ENCODE results near the gene UBXN10. TPM values are rescaled to one million over a fixed set of nuclear protein-coding genes. Genes with fewer than 3 reads are reported as not detected.

UBXN10 gene
- total and polyA plus RNA-seq, 10 donors, result 0.07 to 0.26 (median 0.18) TPM

DNA sequence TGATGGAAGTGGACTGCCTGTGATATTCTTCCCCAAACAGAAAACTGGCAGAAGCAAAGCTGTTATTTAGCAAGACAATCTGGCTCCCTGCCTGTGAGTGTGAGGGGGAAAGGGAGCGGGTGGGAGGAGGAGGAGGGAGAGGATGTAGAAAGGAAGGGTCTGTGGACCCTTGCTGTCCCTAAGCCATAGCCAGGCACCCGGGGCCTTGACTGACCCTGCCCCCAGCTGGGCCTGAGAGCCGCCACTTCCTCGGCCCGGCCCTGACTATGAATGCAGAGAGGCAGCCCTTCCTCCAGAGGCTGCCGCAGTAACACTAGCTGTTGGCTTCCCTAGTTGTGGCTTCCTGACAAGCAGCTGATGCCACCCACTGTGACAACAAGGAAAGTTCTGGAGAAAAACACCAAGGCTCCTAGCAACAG is 32.9 kb upstream of the UBXN10 start:
- Histone ChIP-seq H3K27ac (peak overlapping the region; percentile 36 to 79 (median 68)), H3K9me3 (peaks cover 0 to 12% (median 8%) of the 10 kb centered on the region in 8 donors), H3K4me3 (no peak overlapping the region), H3K4me1 (peaks cover 3 to 45% (median 30%) of the 10 kb centered on the region in 6 donors), H3K27me3 (replicated peaks in 1 of 7) (no peaks in the 10 kb centered on the region), H3K36me3 (no peaks in the 10 kb centered on the region)
- TF ChIP-seq POLR2A (IDR thresholded peaks at IDR 0.05) (no peak), POLR2AphosphoS5 (IDR thresholded peaks at IDR 0.05) (peak; percentile 37 to 74 (median 51)), CTCF (IDR thresholded peaks at IDR 0.05 in 8 of 11, conservative IDR thresholded peaks at IDR 0.05 in 3 of 11) (peak in 1 of 11 experiments; percentile 2)
- intact Hi-C loops (cut with DNase I; ENCODE audit: low total_unique reads), result loop anchor here (5.0 kb wide), 2 partner anchors 51 to 181 kb away; no protein-coding TSS in a partner anchor
- no peak for DNase-seq
- 21 to 51% (median 36%) methylated on average over 6 of the region's 6 CpGs for WGBS, 5 donors

DNA sequence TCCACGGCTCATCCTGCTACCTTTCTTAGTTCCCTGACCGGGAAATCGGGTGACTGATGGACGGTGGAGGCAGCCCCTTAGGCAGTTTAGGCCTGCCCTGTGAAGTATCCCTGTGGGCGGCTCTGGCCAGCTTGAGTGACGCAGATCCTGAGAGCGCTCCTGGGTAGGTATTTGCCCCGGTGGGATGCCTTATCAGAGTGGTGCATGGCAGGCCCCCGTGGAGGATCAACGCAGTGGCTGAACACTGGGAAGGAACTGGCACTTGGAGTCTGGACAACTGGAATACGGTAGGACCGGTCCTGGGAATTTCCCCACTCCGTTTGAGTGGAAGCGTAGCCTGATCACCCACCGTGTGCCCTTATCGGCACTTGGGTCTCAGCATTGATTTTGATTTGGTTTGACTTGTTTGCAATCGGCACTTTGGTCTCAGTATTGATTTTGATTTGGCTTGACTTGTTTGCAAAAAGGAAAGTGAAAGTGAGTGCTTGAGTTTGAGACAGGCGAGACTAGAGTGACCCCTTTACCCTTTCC is 31.5 kb upstream of the UBXN10 start:
- intact Hi-C loops (cut with DNase I; ENCODE audit: low total_unique reads), result loop anchor here (5.0 kb wide), 2 partner anchors 52 to 182 kb away; no protein-coding TSS in a partner anchor
- DNase-seq, result no peak
- Histone ChIP-seq H3K27ac (peak overlapping the region in 6 of 8 donors; percentile 27 to 74 (median 66)), H3K4me3 (peak overlapping the region in 2 of 8 donors; percentile 27 to 54), H3K27me3 (replicated peaks in 1 of 7) (no peaks in the 10 kb centered on the region), H3K4me1 (peaks cover 3 to 42% (median 30%) of the 10 kb centered on the region in 6 donors), H3K9me3 (peaks cover 0 to 26% (median 22%) of the 10 kb centered on the region in 8 donors), H3K36me3 (no peaks in the 10 kb centered on the region)
- 66 to 78% (median 73%) methylated on average over 13 to 18 of the region's 18 CpGs for WGBS, 5 donors
- no peak for TF ChIP-seq POLR2AphosphoS5 (IDR thresholded peaks at IDR 0.05)
- TF ChIP-seq CTCF (IDR thresholded peaks at IDR 0.05 in 8 of 11, conservative IDR thresholded peaks at IDR 0.05 in 3 of 11), result no peak
- no peak for TF ChIP-seq POLR2A (IDR thresholded peaks at IDR 0.05)

DNA sequence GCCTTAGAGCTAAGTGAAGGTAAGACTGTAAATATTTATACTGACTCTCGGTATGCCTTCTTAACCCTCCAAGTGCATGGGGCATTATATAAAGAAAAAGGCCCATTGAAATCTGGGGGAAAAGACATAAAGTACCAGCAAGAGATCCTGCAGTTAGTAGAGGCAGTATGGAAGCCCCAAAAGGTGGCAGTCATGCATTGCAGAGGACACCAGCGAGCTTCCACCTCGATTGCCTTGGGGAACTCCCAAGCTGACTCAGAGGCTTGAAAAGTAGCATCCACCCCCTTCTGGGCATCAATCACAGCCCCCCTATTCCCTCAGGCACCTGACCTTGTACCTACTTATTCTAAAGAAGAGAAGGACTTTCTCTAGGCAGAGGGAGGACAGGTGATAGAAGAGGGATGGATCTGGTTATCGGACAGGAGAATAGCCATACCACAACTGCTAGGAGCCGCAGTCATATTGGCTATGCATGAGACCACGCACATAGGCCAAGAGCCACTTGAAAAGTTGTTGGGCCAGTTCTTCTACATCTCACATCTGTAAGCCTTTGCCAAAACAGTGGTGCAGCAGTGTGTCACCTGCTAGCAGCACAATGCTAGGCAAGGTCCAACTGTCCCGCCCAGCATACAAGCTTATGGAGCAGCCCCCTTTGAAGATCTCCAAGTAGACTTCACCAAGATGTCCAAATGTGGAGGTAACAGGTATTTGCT is 27.4 kb upstream of the UBXN10 start:
- intact Hi-C loops (cut with DNase I; ENCODE audit: low total_unique reads), result no loop called here

More for the DNA sequence above, 27.4 kb upstream of the UBXN10 start:
- Histone ChIP-seq H3K4me1 (peaks cover 0 to 16% (median 10%) of the 10 kb centered on the region in 6 donors), H3K36me3 (no peaks in the 10 kb centered on the region), H3K9me3 (peaks cover 4 to 67% (median 63%) of the 10 kb centered on the region in 8 donors), H3K27ac (no peak overlapping the region), H3K4me3 (no peak overlapping the region), H3K27me3 (replicated peaks in 1 of 7) (no peaks in the 10 kb centered on the region)
- 85 to 92% (median 91%) methylated on average over 7 of the region's 7 CpGs for WGBS, 5 donors
- TF ChIP-seq POLR2AphosphoS5 (IDR thresholded peaks at IDR 0.05) (no peak), CTCF (IDR thresholded peaks at IDR 0.05 in 8 of 11, conservative IDR thresholded peaks at IDR 0.05 in 3 of 11) (no peak), POLR2A (IDR thresholded peaks at IDR 0.05) (no peak)
- DNase-seq, result no peak

Measured in spleen (tissue), 11 donors.